ENCODE results near the gene DEDD.

DEDD gene

DNA sequence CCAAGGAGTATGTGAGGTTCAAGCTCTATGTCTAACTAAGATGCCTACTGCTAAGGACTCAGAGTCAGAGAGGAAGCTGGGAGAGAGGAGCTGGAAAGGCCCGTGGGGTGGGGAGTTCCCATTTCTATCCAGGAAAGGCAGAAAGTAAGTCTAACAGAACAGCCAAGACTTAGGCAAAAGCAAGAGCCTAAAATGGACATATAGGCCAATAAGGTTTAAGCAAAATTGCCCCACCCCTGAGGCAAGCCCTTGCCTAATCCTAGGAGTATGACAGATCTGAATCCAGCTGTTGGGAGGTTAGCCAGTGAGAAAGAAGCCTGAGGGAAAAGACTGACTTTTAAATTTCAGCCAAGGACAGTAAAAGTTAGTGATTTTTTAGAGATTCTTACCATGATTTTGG is 35.9 kb downstream of the DEDD start:
- DNase-seq (ENCODE audit: low spot score): no peak
- in situ Hi-C loops (cut with MboI; ENCODE audit: low pct_unique_long_range_greater_than_20kb, low sequenced_read_pairs, unreplicated experiment): no loop called here
- TF ChIP-seq, protein P1, sequence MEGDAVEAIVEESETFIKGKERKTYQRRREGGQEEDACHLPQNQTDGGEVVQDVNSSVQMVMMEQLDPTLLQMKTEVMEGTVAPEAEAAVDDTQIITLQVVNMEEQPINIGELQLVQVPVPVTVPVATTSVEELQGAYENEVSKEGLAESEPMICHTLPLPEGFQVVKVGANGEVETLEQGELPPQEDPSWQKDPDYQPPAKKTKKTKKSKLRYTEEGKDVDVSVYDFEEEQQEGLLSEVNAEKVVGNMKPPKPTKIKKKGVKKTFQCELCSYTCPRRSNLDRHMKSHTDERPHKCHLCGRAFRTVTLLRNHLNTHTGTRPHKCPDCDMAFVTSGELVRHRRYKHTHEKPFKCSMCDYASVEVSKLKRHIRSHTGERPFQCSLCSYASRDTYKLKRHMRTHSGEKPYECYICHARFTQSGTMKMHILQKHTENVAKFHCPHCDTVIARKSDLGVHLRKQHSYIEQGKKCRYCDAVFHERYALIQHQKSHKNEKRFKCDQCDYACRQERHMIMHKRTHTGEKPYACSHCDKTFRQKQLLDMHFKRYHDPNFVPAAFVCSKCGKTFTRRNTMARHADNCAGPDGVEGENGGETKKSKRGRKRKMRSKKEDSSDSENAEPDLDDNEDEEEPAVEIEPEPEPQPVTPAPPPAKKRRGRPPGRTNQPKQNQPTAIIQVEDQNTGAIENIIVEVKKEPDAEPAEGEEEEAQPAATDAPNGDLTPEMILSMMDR (IDR thresholded peaks at IDR 0.05; ENCODE audit: extremely low read depth, insufficient read depth, missing control alignments): no peak

GRCh38 chr1:161096015-161096414 is 36.5 kb downstream of the DEDD start:
- TF ChIP-seq, protein P1 (IDR thresholded peaks at IDR 0.05; ENCODE audit: extremely low read depth, insufficient read depth, missing control alignments): no peak
- DNase-seq (ENCODE audit: low spot score): peak; percentile 76
- in situ Hi-C loops (cut with MboI; ENCODE audit: low pct_unique_long_range_greater_than_20kb, low sequenced_read_pairs, unreplicated experiment): no loop called here

DNA sequence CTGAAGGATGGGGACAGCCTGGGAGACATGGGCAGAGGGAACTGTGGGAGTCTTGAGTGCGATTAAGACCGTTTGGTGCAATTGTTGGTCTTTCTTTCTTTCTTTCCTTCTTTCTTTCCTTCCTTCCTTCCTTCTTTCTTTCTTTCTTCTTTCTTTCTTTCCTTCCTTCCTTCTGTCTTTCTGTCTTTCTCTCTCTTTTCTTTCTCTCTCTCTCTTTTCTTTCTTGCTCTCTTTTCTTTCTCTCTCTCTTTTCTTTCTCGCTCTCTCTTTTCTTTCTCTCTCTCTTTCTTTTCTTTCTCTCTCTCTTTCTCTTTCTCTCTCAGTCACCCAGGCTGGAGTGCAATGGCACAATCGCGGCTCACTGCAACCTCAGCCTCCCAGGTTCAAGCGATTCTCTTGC is 37.2 kb downstream of the DEDD start:
- in situ Hi-C loops (cut with MboI; ENCODE audit: low pct_unique_long_range_greater_than_20kb, low sequenced_read_pairs, unreplicated experiment): no loop called here
- TF ChIP-seq, protein P1 (IDR thresholded peaks at IDR 0.05; ENCODE audit: extremely low read depth, insufficient read depth, missing control alignments): no peak
- no peak for DNase-seq (ENCODE audit: low spot score)

- in situ Hi-C loops (cut with MboI; ENCODE audit: low pct_unique_long_range_greater_than_20kb, low sequenced_read_pairs, unreplicated experiment): no loop called here
- TF ChIP-seq, protein P1 (IDR thresholded peaks at IDR 0.05; ENCODE audit: extremely low read depth, insufficient read depth, missing control alignments): no peak
- DNase-seq (ENCODE audit: low spot score): no peak
Observed at GRCh38 chr1:161094481-161094880, 38.0 kb downstream of the DEDD start.

GRCh38 chr1:161092621-161093028 is 39.8 kb downstream of the DEDD start:
- DNase-seq (ENCODE audit: low spot score): peak; percentile 69
- TF ChIP-seq, protein P1 (IDR thresholded peaks at IDR 0.05; ENCODE audit: extremely low read depth, insufficient read depth, missing control alignments): no peak
- in situ Hi-C loops (cut with MboI; ENCODE audit: low pct_unique_long_range_greater_than_20kb, low sequenced_read_pairs, unreplicated experiment): no loop called here

- in situ Hi-C loops (cut with MboI; ENCODE audit: low pct_unique_long_range_greater_than_20kb, low sequenced_read_pairs, unreplicated experiment): no loop called here
- DNase-seq (ENCODE audit: low spot score): no peak
- TF ChIP-seq, protein P1 (IDR thresholded peaks at IDR 0.05; ENCODE audit: extremely low read depth, insufficient read depth, missing control alignments): no peak
Observed at GRCh38 chr1:161091796-161092507, 40.5 kb downstream of the DEDD start.
